GM19238 (cell line): ENCODE results near the gene OPN4.

Experiments
- DNase-seq: peaks from one replicate; pipeline ENCODE4 v3.0.0; 2011; ENCODE audit warnings: low spot score; ENCODE audit not compliant: insufficient read length

The OPN4 gene

DNA sequence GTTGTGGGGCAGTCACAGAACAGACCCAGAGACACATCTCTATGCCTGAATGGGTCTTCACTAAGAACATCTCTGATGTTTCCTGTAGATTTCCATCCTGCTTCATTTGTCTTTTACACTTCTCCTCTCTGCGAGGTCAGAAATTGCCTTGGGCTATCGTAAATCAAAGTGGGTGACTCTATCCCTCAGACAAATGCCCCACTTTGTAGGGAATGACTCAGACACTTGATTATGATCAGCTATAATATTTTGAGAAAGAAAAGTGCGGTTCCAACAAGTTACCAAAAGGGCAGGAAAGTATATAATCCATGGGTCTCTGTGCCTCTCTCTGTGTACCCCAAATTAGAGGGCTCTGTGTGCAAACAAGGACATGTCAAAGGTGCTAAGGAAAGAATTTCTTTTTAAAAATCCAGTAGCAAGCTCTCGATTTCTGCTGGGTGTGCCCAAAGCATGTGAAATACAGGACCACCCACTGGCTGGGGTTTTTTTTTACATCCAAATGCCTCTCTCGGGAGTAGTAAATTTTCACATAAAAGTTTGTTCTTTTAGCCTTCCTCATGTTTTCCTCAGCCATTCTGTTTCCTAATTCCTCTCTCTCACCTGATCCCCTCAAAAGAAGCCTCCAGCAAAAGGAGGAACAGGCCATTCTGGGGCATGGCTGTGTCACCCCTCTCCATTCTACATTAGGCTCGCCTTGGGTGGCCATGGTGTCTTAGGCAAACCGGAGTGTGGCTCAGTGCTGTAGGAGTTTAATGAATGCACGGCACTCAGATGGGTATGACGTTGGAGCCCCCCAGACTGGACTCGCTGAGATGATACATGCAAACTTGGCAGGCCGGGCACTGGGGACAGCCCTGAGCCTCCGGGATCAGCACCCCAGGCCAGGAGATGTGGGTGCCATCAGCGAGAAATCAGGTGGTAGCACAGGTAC, 6.3 kb upstream of the OPN4 start:
- DNase-seq: no peak

DNA sequence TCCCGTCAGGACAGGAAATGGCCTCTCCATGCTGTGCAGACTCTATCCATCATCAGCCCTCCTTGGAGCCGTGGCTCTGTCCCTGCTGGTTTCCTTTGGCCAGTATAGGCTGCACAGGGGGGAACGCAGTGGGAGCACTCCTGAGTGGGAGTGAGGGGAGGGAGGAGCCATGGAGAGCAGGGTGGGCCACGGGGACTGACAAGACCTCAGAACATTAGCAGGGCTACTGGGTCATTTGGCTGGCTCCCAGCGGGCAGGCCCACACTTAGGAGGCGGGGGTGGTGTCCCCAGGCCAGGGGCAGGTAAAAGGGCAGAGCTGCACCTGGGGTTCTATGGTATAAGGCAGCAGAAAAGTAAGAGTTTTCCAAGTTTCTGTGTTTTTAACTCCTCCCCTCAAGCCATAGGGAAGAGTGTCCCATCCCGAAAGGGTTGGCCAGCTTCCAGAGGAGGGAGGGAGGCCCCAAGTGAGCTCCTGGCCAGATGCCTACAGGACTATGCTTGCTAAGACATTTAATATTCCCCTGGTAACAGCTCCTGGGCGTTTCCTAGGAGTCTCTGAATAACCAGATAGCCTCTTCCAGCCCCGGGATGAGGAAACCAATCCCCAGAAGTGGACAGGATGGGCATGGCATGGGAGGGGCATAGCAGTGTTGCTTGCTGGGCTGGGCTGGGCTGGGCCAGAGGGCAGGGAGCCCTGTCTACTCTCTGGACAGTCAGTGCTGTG, 5.5 kb upstream of the OPN4 start:
- DNase-seq: no peak

DNA sequence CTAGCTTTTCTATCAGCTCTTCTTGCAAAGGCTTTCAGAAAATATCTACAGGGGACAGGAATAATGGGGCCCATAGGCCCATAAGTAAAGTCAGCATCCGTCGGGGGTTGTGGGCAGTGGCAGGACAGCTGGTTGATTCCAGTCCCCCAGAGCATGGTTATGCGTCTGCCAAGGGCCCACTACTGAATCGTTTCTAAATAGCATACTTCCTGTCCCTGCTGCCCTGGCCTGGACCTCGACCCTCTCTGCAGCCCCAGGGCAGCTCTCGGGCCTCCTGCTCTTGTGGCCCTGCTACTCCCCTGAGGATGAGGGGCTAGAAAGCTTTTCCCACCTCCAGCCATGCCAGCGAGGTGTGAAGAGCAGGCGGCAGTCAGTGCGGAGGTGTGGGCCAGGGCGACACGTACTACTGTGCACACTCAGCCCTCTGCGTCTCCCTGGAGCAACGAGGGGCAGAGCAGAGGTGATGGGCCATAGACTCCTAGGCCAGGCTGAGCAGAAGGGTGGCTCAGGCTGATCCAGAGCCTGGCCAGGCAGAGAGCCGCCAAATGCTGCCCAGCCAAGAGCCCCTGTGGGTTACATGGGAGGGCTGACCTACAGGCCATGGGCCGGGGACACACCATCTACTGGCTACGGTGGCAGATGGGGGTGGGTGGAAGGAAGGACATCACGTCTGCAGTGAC, 4.7 kb upstream of the OPN4 start:
- no peak for DNase-seq

- DNase-seq: no peak
These were observed 4.2 kb upstream of the OPN4 start for GRCh38 chr10:86650151-86650550.

DNA sequence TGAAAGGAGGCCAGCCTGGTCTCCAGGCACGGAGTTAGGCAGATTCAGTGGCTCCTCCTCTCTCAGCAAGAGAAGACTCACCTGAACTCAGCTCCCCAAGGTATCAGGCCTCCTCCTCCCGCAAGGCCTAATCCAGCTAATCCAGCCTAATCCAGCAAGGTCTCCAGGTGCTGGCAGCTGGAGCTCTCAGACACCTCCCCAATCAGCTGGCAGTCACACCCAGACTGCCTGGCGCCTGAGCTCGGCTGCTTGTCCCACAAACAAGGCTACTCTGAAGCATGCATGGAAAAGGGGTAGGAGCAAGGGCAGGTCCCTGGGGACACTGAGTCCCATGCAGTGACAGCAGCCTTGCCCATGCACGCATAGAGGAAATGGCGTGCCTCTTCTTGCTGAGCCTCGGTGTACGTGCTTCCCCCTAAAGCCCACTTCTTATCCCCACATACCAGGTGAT, 3.3 kb upstream of the OPN4 start:
- DNase-seq: peak; percentile 0

- peak; percentile 2 for DNase-seq
These were observed 2.6 kb upstream of the OPN4 start for GRCh38 chr10:86651631-86652331.

GRCh38 chr10:86652361-86653202, 1.8 kb upstream of the OPN4 start:
- DNase-seq: peak; percentile 1

GRCh38 chr10:86653379-86653778, 968 bp upstream of the OPN4 start:
- DNase-seq: no peak

GRCh38 chr10:86653987-86654386, 360 bp upstream of the OPN4 start:
- no peak for DNase-seq

GRCh38 chr10:86655173-86655540, 810 bp downstream of the OPN4 start:
- DNase-seq: no peak

GRCh38 chr10:86655596-86655995, 1.2 kb downstream of the OPN4 start:
- no peak for DNase-seq

- DNase-seq: no peak
These were observed 2.7 kb downstream of the OPN4 start for GRCh38 chr10:86657011-86657395.

DNA sequence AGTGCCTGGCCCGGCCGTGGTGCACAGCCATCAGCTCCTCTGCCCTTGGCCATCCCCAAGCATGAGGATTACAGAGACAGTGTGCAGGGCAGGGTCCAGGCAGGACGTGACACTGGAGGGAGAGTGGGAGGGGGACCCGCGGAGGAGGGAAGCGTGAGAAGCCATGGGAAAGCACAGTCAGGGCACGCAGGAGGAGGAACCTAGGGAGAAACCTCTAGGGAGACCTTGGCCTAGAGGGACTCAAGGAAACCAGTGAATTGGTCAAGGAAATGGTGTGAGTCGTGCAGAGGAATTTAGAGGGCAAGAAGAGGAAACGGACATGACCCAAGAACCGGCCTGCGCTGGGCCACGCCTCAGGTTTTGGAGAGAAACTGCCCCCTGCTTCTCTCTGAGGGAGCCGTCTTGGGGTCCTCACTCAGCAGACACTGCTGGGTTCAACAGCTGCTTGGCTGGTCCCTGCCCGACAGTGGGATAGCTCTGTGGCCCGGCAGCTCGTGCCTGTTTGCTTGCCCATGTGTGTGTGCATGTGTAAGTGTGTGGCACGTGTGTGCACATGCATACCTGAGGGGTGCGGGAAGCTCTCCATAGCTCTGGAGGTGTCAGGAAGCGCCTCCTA, 3.2 kb downstream of the OPN4 start:
- DNase-seq: no peak

DNA sequence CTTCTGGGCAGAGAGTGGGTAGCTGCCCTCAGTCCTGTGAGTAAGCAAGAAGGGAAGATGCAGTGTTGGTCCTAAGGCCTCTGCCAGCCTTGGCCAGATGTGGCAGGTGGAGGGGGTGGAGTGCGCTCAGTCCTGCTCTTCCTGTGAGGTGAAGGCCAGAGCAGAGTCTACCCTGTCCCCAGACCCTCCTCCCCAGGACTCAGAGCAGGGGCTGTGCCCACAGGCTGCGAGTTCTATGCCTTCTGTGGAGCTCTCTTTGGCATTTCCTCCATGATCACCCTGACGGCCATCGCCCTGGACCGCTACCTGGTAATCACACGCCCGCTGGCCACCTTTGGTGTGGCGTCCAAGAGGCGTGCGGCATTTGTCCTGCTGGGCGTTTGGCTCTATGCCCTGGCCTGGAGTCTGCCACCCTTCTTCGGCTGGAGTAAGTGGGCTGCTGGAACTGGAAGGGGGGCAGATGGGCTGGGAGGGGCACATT, 4.0 kb downstream of the OPN4 start:
- DNase-seq: no peak

- no peak for DNase-seq
These were observed 4.4 kb downstream of the OPN4 start for GRCh38 chr10:86658751-86659150.

- no peak for DNase-seq
These were observed 4.9 kb downstream of the OPN4 start for GRCh38 chr10:86659161-86659691.

- DNase-seq: no peak
These were observed 5.5 kb downstream of the OPN4 start for GRCh38 chr10:86659721-86660453.

GRCh38 chr10:86661161-86662025, 7.0 kb downstream of the OPN4 start:
- DNase-seq: no peak
